GM19025 (cell line): ENCODE results near the gene DLX4.

ENCODE experiments used
- ATAC-seq: cut with Tn5 transposase; IDR thresholded peaks from one replicate; pipeline ENCODE4 v1.9.1; 2021; ENCODE audit warnings: mild to moderate bottlenecking, low read depth, moderate library complexity; ENCODE audit not compliant: unreplicated experiment

The DLX4 gene

GRCh38 chr17:49946208-49946607 is 22.8 kb upstream of the DLX4 start:
- no peak for ATAC-seq

- ATAC-seq: no peak
Observed at GRCh38 chr17:49946964-49947584, 21.9 kb upstream of the DLX4 start.

GRCh38 chr17:49949634-49950033 is 19.4 kb upstream of the DLX4 start:
- ATAC-seq: no peak

- no peak for ATAC-seq
Observed at GRCh38 chr17:49951362-49952082, 17.5 kb upstream of the DLX4 start.

- no peak for ATAC-seq
Observed at GRCh38 chr17:49952209-49952911, 16.6 kb upstream of the DLX4 start.

- ATAC-seq: no peak
Observed at GRCh38 chr17:49952912-49953497, 16.0 kb upstream of the DLX4 start.

- ATAC-seq: no peak
Observed at GRCh38 chr17:49955157-49955556, 13.8 kb upstream of the DLX4 start.

- ATAC-seq: no peak
Observed at GRCh38 chr17:49956780-49957179, 12.2 kb upstream of the DLX4 start.

- ATAC-seq: no peak
Observed at GRCh38 chr17:49957350-49957749, 11.6 kb upstream of the DLX4 start.

- ATAC-seq: no peak
Observed at GRCh38 chr17:49958723-49959122, 10.3 kb upstream of the DLX4 start.

- ATAC-seq: no peak
Observed at GRCh38 chr17:49959183-49959935, 9.6 kb upstream of the DLX4 start.

GRCh38 chr17:49962599-49963308 is 6.2 kb upstream of the DLX4 start:
- no peak for ATAC-seq

GRCh38 chr17:49963309-49963625 is 5.7 kb upstream of the DLX4 start:
- no peak for ATAC-seq

GRCh38 chr17:49963626-49964302 is 5.2 kb upstream of the DLX4 start:
- ATAC-seq: no peak

- no peak for ATAC-seq
Observed at GRCh38 chr17:49964303-49964768, 4.7 kb upstream of the DLX4 start.

- no peak for ATAC-seq
Observed at GRCh38 chr17:49964769-49965523, 4.0 kb upstream of the DLX4 start.

GRCh38 chr17:49965524-49965909 is 3.5 kb upstream of the DLX4 start:
- ATAC-seq: no peak

- ATAC-seq: no peak
Observed at GRCh38 chr17:49966767-49967166, 2.2 kb upstream of the DLX4 start.

- ATAC-seq: no peak
Observed at GRCh38 chr17:49967205-49967604, 1.8 kb upstream of the DLX4 start.
